Endothelial cell of umbilical vein (primary cell): ENCODE data around the gene CDH2.

Experiments
- EZH2 ChIP-seq: IDR thresholded peaks from 2 replicates; pipeline ENCODE4 v1.6.1; 2012; ENCODE audit warnings: borderline replicate concordance, low read depth, mild to moderate bottlenecking, moderate library complexity, low read length, inconsistent platforms; ENCODE audit not compliant: severe bottlenecking
- FOS ChIP-seq: IDR thresholded peaks from 2 replicates; pipeline ENCODE4 v1.6.1; 2011; ENCODE audit warnings: mild to moderate bottlenecking, low read length, moderate library complexity, borderline replicate concordance; ENCODE audit not compliant: insufficient read depth
- GATA2 ChIP-seq: IDR thresholded peaks from 2 replicates; pipeline ENCODE4 v1.7.0; 2011; ENCODE audit warnings: low read depth, mild to moderate bottlenecking, moderate library complexity, mixed read lengths, low read length; ENCODE audit not compliant: insufficient read length, insufficient read depth
- JUN ChIP-seq: IDR thresholded peaks from 2 replicates; pipeline ENCODE4 v1.6.1; 2011; ENCODE audit warnings: borderline replicate concordance, low read depth; ENCODE audit not compliant: insufficient read length, insufficient read depth
- MAX ChIP-seq: IDR thresholded peaks from 2 replicates; pipeline ENCODE4 v1.6.1; 2011; ENCODE audit not compliant: insufficient read depth, insufficient read length
- MYC ChIP-seq: IDR thresholded peaks from one replicate; pipeline ENCODE4 v1.6.1; 2011; ENCODE audit warnings: mild to moderate bottlenecking, low read depth, low read length
- POLR2A ChIP-seq: IDR thresholded peaks from 2 replicates; pipeline ENCODE4 v1.6.1; 2012; ENCODE audit warnings: low read depth, mild to moderate bottlenecking, control low read depth, low read length
- POLR2AphosphoS5 ChIP-seq: IDR thresholded peaks from 2 replicates; pipeline ENCODE4 v1.6.1; 2012; ENCODE audit warnings: low read depth, mild to moderate bottlenecking, control low read depth, low read length, moderate library complexity; ENCODE audit not compliant: insufficient read depth
- TF ChIP-seq, protein P1 (sequence below), 2 donors: IDR thresholded peaks; 1 replicate in 1 of 2; 2 replicates in 1 of 2; pipeline ENCODE4 v1.5.1; 2011; ENCODE audit warnings: low read length in 2 of 2, mild to moderate bottlenecking in 2 of 2, moderate library complexity in 2 of 2, control low read depth in 1 of 2, inconsistent platforms in 1 of 2, low read depth in 1 of 2; ENCODE audit not compliant: insufficient read depth in 1 of 2; ENCODE audit errors: extremely low read depth in 1 of 2

- no peak for TF ChIP-seq POLR2AphosphoS5
- no peak for TF ChIP-seq POLR2A
- TF ChIP-seq, protein P1, sequence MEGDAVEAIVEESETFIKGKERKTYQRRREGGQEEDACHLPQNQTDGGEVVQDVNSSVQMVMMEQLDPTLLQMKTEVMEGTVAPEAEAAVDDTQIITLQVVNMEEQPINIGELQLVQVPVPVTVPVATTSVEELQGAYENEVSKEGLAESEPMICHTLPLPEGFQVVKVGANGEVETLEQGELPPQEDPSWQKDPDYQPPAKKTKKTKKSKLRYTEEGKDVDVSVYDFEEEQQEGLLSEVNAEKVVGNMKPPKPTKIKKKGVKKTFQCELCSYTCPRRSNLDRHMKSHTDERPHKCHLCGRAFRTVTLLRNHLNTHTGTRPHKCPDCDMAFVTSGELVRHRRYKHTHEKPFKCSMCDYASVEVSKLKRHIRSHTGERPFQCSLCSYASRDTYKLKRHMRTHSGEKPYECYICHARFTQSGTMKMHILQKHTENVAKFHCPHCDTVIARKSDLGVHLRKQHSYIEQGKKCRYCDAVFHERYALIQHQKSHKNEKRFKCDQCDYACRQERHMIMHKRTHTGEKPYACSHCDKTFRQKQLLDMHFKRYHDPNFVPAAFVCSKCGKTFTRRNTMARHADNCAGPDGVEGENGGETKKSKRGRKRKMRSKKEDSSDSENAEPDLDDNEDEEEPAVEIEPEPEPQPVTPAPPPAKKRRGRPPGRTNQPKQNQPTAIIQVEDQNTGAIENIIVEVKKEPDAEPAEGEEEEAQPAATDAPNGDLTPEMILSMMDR (IDR thresholded peaks at IDR 0.05; ENCODE audit: extremely low read depth in 1 of 2, insufficient read depth in 1 of 2, low read depth in 1 of 2, low read length in 2 of 2), result no peak
- no peak for TF ChIP-seq EZH2
- peak; percentile 83 for TF ChIP-seq GATA2
- TF ChIP-seq MYC, result no peak
- peak; percentile 56 for TF ChIP-seq JUN
- no peak for TF ChIP-seq MAX
- TF ChIP-seq FOS, result peak; percentile 93
Observed at GRCh38 chr18:28112056-28112470, 64.9 kb downstream of the CDH2 start.
